OCI-LY3 (cell line): ENCODE results near the gene FGF3.

Source experiments
- CTCF ChIP-seq: fragments of 200-600, 300-600 bp; sonication (generic); IDR thresholded peaks from 2 replicates; pipeline ENCODE4 v1.5.1; 2014; ENCODE audit warnings: antibody characterized with exemption, low read length, low read depth
- EZH2phosphoT487 ChIP-seq: fragments of 200-600 bp; shearing (Covaris generic); IDR thresholded peaks from 2 replicates; pipeline ENCODE4 v1.6.1; 2018; ENCODE audit warnings: antibody characterized with exemption, mixed run types, low read depth

DNA sequence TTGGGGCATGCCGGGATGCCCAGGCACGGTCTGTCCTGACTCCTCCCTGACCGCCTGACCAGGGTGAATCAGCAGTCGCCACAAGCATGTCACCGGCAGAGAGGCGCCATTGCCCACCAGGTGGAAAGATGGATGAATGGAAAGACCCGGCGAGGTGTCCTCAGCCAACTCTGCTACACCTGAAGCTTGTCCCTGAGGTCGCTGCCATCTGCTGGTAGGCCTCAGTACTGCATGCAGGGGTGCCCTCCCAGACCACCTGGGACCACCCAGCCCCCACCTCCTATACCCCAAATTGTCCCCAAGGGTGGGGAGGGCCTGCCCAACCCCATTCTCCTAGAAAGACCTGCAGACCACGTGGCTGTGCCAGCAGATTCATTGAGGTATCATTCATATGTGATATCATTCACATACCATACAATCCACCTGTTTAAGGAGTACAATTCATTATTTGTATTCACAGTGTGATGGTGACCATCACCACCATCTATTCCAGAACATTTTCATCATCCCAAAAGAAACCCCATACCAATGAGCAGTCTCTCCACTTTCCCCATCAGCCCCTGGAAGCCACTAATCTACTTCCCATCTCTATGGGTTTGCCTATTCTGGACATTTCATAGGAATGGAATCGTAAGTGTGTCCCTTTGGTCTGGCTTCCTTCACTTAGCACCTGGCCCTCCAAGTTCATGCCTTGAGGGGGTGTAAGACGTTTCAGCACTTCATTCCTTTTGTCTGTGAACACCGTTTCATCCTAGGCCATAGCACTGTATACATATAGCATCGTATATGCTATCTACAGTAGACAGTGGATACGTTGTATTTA, 17.5 kb downstream of the FGF3 start:
- TF ChIP-seq CTCF (peak; percentile 88), EZH2phosphoT487 (no peak)
